ENCODE data around the gene PTGES. TPM values are rescaled to one million over a fixed set of nuclear protein-coding genes. Genes with fewer than 3 reads are reported as not detected.

The PTGES gene
- total RNA-seq, 1 donor from 2014 or later: 2.9 TPM

DNA sequence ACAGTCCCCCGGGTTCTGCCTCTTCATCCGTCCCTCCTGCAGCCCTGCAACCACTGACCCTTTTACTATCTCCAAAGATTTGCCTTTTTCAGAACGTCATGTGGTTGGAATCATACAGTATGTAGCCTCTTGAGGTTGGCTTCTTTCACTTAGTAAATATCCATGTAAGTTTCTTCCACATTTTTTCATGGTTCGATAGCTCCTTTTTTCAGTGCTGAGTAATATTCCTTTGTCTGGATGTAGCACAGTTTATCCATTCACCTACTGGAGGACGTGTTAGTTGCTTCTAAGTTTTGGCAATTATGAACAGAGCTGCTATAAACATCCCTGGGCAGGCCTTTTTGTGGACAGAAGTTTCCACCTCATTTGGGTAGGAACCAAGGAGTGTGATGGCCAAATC is 60.3 kb downstream of the PTGES start:
- peaks cover 6% of the 10 kb centered on the region for H3K4me1 ChIP-seq
- no peaks in the 10 kb centered on the region for H4K20me1 ChIP-seq (ENCODE audit: low read depth)
- H3K9me3 ChIP-seq (ENCODE audit: low read depth): no peaks in the 10 kb centered on the region
- peak overlapping the region; percentile 79 for H3K27ac Mint-ChIP-seq
- H3K4me3 ChIP-seq: no peak overlapping the region
- no peak overlapping the region for H3K27ac ChIP-seq
- no peaks in the 10 kb centered on the region for H3K36me3 Mint-ChIP-seq
- H3K4me1 Mint-ChIP-seq: peaks cover 14% of the 10 kb centered on the region
- TF ChIP-seq EZH2phosphoT487 (IDR thresholded peaks at IDR 0.05) (no peak), EZH2 (IDR thresholded peaks at IDR 0.05) (no peak)
- TF ChIP-seq, protein P1, sequence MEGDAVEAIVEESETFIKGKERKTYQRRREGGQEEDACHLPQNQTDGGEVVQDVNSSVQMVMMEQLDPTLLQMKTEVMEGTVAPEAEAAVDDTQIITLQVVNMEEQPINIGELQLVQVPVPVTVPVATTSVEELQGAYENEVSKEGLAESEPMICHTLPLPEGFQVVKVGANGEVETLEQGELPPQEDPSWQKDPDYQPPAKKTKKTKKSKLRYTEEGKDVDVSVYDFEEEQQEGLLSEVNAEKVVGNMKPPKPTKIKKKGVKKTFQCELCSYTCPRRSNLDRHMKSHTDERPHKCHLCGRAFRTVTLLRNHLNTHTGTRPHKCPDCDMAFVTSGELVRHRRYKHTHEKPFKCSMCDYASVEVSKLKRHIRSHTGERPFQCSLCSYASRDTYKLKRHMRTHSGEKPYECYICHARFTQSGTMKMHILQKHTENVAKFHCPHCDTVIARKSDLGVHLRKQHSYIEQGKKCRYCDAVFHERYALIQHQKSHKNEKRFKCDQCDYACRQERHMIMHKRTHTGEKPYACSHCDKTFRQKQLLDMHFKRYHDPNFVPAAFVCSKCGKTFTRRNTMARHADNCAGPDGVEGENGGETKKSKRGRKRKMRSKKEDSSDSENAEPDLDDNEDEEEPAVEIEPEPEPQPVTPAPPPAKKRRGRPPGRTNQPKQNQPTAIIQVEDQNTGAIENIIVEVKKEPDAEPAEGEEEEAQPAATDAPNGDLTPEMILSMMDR (IDR thresholded peaks at IDR 0.05): no peak
- no peaks in the 10 kb centered on the region for H3K36me3 ChIP-seq
- no peaks in the 10 kb centered on the region for H3K79me2 ChIP-seq (ENCODE audit: low read depth)
- H3K4me3 Mint-ChIP-seq: peak overlapping the region; percentile 7
- no peak for DNase-seq (ENCODE audit: low spot score)
- H3K4me2 ChIP-seq: no peak overlapping the region
- H3K9ac ChIP-seq: no peak overlapping the region
- H3F3A ChIP-seq (ENCODE audit: low read depth): peaks cover 7% of the 10 kb centered on the region
- H3K9me3 Mint-ChIP-seq: no peaks in the 10 kb centered on the region
- peaks cover 23% of the 10 kb centered on the region for H3K27me3 Mint-ChIP-seq (ENCODE audit: insufficient read depth, low read depth)
- no peak overlapping the region for H2AFZ ChIP-seq (replicated peaks)
- H3K27me3 ChIP-seq: peaks cover 33% of the 10 kb centered on the region

Other genes starting within 250 kb of the PTGES start
- not detected in 2 replicates for gene C9orf50, start 131.9 kb downstream of the PTGES start, total RNA-seq (ENCODE audit: low replicate concordance)
- 22.2 and 29.8 TPM in 2 replicates for gene NTMT1, start 126.9 kb downstream of the PTGES start, total RNA-seq (ENCODE audit: low replicate concordance)
- gene ASB6, start 110.9 kb downstream of the PTGES start, total RNA-seq (ENCODE audit: low replicate concordance): 9.2 and 21.1 TPM in 2 replicates
- gene PRRX2, start 87.4 kb downstream of the PTGES start, total RNA-seq (ENCODE audit: low replicate concordance): 1.5 and 5.2 TPM in 2 replicates
- gene TOR1B, start 50.1 kb upstream of the PTGES start, total RNA-seq (ENCODE audit: low replicate concordance): 12.2 and 19.0 TPM in 2 replicates
- gene TOR1A, start 71.1 kb upstream of the PTGES start, total RNA-seq (ENCODE audit: low replicate concordance): 39.6 and 42.4 TPM in 2 replicates
- 40.9 and 42.2 TPM in 2 replicates for gene C9orf78, start 82.2 kb upstream of the PTGES start, total RNA-seq (ENCODE audit: low replicate concordance)
- 10.8 and 25.2 TPM in 2 replicates for gene USP20, start 82.4 kb upstream of the PTGES start, total RNA-seq (ENCODE audit: low replicate concordance)